Right lung (tissue), 5 donors: ENCODE results near the gene AK9. TPM values are rescaled to one million over a fixed set of nuclear protein-coding genes. Genes with fewer than 3 reads are reported as not detected.

Experiments
- DNase-seq, 2 donors: peaks; one replicate each; pipeline ENCODE4 v3.0.0-alpha.2; 2013
- polyA plus RNA-seq, 5 donors: library from polyadenylated mRNA; unstranded; fragments of 120-200 nt; gene quantifications; one replicate each; pipeline versions ENCODE4 v1.2.1 to v1.2.3, GENCODE V29; 2013; ENCODE audit warnings: inconsistent platforms in 1 of 5, low replicate concordance in 1 of 5; ENCODE audit not compliant: insufficient read length in 5 of 5, insufficient read depth in 1 of 5

The AK9 gene
- polyA plus RNA-seq, 5 donors = 11.5 to 18.0 (median 16.1) TPM

- DNase-seq = no peak
Measured at GRCh38 chr6:109458774-109459531, 232.0 kb downstream of the AK9 start.

GRCh38 chr6:109457562-109457996 lies 233.4 kb downstream of the AK9 start:
- DNase-seq = peak in 1 of 2 donors; percentile 49

GRCh38 chr6:109456710-109457561 lies 234.1 kb downstream of the AK9 start:
- DNase-seq = peak; percentile 63 to 66

GRCh38 chr6:109456111-109456583 lies 234.9 kb downstream of the AK9 start:
- DNase-seq = no peak

- DNase-seq = peak; percentile 74 to 77
Measured at GRCh38 chr6:109455437-109456110, 235.4 kb downstream of the AK9 start, which contains the start of gene MICAL1. Gene MICAL1, minus strand, starts transcription at chr6:109455772. Its CDS starts 1,576 bp downstream, at chr6:109454196.

- peak; percentile 16 to 27 for DNase-seq
Measured at GRCh38 chr6:109454496-109455436, 236.2 kb downstream of the AK9 start.

- no peak for DNase-seq
Measured at GRCh38 chr6:109453594-109454495, 237.2 kb downstream of the AK9 start.

GRCh38 chr6:109453156-109453555 lies 237.8 kb downstream of the AK9 start:
- DNase-seq = no peak

GRCh38 chr6:109452181-109452580 lies 238.8 kb downstream of the AK9 start:
- no peak for DNase-seq

GRCh38 chr6:109451376-109451775 lies 239.6 kb downstream of the AK9 start:
- DNase-seq = no peak

- DNase-seq = no peak
Measured at GRCh38 chr6:109450801-109451200, 240.2 kb downstream of the AK9 start.

GRCh38 chr6:109449795-109450673 lies 241.0 kb downstream of the AK9 start:
- no peak for DNase-seq

GRCh38 chr6:109449064-109449794 lies 241.8 kb downstream of the AK9 start:
- no peak for DNase-seq

- DNase-seq = no peak
Measured at GRCh38 chr6:109448615-109449014, 242.4 kb downstream of the AK9 start.

GRCh38 chr6:109447878-109448555 lies 243.0 kb downstream of the AK9 start:
- no peak for DNase-seq

GRCh38 chr6:109447087-109447486 lies 243.9 kb downstream of the AK9 start:
- no peak for DNase-seq

GRCh38 chr6:109446541-109446940 lies 244.5 kb downstream of the AK9 start:
- no peak for DNase-seq
